Peyer's patch (tissue), 4 donors: ENCODE measurements around the gene LURAP1L.

Experiments used
- POLR2A ChIP-seq, 2 donors: fragments of 450-650 bp; IDR thresholded peaks; one replicate each; pipeline ENCODE4 v1.5.1; 2017; ENCODE audit warnings: antibody characterized with exemption in 2 of 2, mild to moderate bottlenecking in 2 of 2, moderate library complexity in 2 of 2
- TF ChIP-seq, protein P1 (sequence below), 6 experiments: fragments of 450-650 bp in 4 of 6; fragments of 200-600 bp in 2 of 6; sonication (generic) in 1 of 6; IDR thresholded peaks; one replicate each; pipeline ENCODE4 v1.5.1; 2017 to 2019; ENCODE audit warnings: antibody characterized with exemption in 6 of 6, mild to moderate bottlenecking in 3 of 6, moderate library complexity in 1 of 6

DNA sequence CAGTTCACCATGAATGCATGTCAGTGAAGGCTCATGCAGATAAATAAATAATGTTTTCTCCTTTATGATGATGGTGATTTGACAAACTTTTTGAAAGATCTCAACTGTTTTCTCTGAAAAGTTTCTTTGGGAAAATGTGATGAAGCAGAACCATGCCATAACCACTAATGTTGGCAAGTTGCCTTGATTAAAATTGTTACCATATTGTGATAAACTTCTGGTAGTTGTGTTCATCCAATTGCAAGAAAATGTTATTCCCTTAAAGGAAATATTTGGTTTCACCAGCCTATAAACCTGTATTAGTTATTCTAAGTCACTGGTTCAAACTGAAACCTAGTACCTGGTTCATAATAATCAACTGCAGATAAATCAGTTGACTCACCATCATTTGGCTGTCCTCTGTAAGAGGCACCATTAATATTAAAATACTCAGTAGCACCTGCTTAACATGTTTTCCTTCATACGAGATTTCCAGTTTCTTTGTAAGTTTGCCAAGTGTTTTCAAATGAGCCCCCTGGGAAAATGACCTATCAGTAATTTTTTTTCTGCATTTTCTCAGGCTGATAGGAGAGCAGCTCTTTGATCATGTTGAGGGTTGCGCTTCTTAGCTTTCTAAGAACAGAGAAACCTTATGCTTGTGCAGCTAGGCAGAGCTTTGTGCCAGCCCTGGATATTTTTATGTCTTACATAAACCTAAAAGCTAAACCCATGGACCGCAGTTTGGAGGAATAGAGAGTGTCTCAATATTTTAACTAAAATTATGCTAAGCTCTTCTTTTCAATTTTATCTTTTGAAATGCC, 88.0 kb downstream of the LURAP1L start:
- no peak for TF ChIP-seq POLR2A (IDR thresholded peaks at IDR 0.05)
- TF ChIP-seq, protein P1, sequence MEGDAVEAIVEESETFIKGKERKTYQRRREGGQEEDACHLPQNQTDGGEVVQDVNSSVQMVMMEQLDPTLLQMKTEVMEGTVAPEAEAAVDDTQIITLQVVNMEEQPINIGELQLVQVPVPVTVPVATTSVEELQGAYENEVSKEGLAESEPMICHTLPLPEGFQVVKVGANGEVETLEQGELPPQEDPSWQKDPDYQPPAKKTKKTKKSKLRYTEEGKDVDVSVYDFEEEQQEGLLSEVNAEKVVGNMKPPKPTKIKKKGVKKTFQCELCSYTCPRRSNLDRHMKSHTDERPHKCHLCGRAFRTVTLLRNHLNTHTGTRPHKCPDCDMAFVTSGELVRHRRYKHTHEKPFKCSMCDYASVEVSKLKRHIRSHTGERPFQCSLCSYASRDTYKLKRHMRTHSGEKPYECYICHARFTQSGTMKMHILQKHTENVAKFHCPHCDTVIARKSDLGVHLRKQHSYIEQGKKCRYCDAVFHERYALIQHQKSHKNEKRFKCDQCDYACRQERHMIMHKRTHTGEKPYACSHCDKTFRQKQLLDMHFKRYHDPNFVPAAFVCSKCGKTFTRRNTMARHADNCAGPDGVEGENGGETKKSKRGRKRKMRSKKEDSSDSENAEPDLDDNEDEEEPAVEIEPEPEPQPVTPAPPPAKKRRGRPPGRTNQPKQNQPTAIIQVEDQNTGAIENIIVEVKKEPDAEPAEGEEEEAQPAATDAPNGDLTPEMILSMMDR (IDR thresholded peaks at IDR 0.05): no peak
